Measurements from ENCODE around the gene TRHDE.

Gene TRHDE, protein sequence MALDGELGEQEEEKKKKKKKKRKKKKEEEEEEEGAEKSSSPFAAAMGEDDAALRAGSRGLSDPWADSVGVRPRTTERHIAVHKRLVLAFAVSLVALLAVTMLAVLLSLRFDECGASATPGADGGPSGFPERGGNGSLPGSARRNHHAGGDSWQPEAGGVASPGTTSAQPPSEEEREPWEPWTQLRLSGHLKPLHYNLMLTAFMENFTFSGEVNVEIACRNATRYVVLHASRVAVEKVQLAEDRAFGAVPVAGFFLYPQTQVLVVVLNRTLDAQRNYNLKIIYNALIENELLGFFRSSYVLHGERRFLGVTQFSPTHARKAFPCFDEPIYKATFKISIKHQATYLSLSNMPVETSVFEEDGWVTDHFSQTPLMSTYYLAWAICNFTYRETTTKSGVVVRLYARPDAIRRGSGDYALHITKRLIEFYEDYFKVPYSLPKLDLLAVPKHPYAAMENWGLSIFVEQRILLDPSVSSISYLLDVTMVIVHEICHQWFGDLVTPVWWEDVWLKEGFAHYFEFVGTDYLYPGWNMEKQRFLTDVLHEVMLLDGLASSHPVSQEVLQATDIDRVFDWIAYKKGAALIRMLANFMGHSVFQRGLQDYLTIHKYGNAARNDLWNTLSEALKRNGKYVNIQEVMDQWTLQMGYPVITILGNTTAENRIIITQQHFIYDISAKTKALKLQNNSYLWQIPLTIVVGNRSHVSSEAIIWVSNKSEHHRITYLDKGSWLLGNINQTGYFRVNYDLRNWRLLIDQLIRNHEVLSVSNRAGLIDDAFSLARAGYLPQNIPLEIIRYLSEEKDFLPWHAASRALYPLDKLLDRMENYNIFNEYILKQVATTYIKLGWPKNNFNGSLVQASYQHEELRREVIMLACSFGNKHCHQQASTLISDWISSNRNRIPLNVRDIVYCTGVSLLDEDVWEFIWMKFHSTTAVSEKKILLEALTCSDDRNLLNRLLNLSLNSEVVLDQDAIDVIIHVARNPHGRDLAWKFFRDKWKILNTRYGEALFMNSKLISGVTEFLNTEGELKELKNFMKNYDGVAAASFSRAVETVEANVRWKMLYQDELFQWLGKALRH

DNA sequence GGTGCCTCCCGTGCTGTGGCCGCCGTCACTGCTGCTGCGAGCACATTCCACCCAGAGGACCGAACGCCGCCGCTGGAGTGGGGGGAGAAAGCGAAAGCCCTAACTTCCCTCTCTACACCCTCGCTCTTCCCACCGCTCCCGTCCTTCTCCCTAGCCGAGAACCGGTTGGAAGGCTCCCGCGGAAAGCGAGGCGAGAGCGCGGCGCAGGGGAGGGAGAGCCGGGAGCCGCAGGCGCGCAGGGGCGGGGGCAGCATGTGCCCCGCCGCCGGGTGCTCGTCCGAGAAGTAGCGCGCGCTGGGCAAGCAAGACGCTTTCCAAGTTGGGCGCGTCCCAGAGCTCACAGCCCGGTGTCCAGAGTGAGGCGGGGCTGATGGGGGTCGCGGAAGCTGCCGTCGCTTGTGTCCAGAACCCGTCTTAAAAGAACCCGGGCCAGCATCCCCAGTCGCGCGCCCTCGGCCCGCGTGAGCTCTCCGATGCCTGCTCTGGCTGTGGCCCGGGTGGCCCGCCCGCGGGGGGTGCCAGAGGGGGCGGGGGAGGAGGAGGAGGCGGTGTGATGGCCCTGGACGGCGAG, at the start of gene TRHDE:
Gene TRHDE (plus strand): TSS at position 280 of the 571 bp plus-strand sequence. CDS start 274 bp downstream, at position 554.
- peak; percentile 86 for DNase-seq

DNA sequence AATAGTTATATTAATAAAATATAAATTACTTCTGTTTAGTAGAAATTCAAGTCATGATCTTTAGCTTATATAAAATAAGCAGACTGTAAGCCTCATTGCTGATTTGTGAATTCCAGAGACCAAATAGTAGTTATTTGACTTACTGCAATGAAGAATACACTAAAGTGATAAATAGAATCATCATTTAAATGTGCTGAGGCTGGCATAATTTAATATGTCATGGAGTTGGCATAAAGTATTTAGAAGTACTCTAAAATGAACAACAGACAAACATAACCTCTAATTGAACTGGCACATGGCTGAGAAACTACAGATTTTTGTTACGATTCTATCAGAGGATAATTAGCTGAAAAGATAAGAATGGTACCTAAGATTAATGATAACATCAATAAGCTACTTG, 45.7 kb upstream of the TRHDE start:
- DNase-seq = no peak

DNA sequence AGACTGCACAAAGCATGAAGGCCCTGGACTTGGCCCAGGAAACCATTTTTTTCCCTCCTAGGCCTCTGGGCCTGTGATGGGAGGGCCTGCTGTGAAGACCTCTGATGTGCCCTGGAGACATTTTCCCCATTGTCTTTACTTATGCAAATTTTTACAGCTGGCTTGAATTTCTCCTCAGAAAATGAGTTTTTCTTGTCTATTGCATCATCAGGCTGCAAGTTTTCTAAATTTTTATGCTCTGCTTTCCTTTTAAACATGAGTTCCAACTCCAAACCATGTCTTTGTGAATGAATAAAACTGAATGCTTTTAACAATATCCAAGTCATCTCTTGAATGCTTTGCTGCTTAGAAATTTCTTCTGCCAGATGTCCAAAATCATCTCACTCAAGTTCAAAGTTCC, 43.7 kb upstream of the TRHDE start:
- no peak for DNase-seq

DNA sequence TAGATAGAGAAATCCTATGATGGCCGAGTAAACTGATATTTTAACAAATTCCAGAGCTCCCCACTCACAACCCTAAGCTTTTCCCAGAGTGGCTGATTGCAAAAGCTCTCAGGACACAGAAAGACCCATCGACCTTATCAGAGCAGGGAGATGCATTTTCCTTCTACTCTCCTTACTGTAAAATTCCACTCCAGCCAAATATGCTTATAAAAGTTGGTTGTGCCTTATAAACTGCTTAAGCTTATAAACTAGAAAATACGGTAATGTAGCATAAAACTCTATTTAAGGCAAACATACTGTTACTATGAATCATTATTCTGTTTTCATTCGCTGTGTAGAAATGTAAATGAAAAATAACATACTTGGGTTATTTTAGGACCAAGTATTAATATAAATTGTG, 41.6 kb upstream of the TRHDE start:
- no peak for DNase-seq

DNA sequence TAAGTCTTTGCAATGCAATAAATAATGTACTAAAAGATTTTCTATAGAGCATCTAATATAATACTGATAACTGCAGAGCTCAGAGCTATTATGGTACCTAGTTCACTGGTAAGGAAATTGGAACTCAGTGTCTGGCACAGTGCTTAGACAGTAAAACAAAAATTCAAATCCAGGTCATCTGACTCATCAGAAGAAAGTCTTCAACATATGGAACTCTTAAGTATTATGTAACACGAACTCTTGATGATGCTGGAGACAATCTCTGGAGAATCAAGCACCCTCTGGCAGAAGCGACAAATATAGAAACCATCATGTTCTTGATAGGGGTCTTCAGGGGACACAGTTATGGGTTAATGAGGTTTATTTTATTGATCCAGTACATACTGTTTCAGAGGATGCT, 37.3 kb upstream of the TRHDE start:
- DNase-seq = no peak

DNA sequence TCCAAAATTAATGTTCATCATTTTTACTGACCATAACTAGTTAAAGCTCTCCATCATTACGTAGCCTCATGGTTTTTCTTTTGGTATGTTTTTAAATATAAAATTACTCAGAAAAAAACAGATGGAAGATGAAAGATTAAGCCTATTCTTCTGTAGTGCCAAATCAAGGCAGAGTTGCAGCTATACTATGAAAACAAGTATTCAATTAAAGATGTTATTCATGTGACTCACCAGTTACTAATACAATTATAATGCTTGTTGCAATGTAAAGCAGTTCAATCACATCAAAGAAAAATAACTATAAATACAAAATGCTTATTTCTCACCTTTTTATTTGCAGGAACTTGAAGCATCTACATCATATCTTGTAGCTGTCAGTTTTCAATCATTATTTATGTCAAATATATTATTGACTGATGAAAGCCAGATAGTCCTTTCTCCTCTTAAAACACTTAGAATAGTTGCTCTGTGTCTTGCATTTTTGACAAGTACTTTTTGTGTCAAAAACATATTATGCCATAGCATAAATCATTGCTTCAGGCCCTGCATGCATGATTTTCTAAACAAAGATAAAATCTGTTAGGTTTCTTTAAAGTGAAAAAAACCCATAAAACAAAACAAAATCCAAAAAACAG, 36.0 kb upstream of the TRHDE start:
- no peak for DNase-seq

DNA sequence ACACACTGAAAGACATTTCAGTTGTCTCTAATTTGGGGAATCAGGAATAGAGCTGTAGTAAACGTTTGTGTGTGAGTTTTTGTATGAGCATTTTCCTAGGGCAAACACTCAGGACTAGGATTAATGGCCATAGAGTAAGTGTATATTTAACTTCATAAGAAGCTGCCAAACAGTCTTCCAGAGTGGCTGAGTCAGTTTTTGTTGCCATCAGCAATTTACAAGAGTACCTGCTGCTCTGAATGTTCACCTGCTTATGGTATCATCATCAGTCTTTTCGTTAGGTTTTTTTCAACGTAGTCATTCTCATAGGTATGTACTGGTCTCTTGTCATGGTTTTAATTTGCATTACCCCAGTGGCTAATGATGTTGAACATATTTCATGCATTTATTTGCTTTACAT, 30.6 kb upstream of the TRHDE start:
- DNase-seq = peak; percentile 54

DNA sequence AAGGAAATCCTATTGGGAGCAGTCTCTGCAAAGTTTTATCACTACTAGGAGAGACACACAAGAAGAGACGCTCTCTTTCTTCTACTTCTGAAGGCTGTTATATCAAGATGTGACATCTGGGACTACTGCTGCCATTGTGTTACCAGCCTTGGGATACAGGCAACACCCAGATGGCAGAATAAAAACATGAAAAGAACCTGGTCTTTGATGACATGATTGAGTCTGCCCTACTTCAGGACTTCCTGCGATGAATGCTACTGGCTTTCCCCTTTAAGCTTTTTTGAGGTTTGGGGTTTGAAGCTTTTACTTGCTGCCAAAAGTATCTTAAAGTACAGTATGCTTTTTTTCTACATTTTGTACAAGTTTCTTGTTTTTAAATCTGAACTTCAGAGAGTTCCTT, 29.2 kb upstream of the TRHDE start:
- DNase-seq = no peak

DNA sequence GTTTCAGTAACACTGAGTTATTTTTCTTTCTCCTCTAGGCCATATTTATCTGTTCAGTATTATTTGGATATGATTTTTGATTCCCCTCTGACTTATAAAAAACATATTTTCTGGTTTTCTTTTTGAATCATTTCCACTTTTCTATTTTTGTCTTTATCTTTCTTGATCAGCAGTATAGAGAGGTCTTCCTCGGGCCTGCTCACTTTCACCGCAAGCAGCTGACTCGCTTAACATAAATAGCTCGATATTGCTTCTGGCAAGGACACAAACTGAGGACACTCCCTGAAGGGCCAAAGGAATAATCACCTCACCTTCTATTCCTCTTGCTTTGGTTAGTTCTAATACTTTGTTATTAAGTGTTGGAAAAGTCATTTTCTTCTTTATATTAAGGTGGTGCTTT, 25.8 kb upstream of the TRHDE start:
- no peak for DNase-seq

DNA sequence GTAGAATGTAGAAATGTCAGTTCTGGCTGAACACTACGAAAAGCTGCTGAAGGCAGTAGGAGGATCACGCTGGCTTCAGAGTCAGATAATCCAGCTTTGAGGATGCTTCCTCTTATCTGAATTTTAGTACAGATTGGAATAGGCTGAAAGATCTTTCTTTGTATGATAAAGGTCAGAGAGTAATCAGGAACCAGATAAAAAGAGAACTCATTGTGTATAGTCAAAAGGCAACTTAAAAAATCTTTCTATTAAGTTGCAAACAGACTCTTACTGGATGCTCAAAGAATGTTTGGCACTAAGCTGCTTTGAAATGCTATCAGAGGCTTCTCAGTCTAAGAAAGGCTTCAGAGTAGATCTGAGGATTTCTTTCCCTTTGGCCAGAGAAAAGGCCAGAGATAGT, 21.8 kb upstream of the TRHDE start:
- DNase-seq = no peak

DNA sequence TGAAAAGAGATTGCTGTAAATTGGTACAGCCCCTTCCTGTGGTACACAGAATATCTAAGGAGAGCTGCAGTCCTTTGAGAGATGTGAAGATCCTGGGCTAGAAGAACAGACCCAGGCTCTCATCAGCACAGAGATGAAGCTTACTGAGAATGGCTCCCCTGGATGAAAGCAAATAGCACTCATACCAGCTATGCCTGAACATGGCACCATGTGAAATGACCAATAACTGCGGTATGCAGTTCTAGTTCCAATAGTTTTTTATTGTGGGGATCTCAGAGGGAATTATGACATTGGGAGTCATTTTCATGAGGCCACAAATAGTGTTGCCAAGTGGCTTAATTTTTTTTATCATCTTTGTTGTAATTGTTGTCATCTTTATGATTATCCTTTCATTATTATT, 15.4 kb upstream of the TRHDE start:
- no peak for DNase-seq

DNA sequence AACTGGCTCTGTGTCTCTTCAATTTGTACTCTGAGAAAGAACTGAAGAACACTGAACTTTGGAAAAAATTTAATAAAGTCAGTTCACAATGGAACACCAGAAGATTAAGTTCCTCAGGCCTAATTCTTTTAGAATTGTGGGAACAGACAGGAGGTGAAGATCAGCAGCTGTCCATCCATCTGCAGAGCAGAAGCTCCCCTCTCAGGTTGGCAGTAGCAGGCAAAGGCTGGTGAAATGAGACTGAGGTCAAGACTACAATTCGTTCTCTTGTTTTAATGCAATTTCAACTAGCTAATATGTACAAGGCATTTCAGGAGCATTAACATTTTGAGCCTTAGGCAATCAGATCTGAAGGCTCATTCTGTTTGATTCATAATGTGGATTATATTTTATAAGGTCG, 10.3 kb upstream of the TRHDE start:
- no peak for DNase-seq

DNA sequence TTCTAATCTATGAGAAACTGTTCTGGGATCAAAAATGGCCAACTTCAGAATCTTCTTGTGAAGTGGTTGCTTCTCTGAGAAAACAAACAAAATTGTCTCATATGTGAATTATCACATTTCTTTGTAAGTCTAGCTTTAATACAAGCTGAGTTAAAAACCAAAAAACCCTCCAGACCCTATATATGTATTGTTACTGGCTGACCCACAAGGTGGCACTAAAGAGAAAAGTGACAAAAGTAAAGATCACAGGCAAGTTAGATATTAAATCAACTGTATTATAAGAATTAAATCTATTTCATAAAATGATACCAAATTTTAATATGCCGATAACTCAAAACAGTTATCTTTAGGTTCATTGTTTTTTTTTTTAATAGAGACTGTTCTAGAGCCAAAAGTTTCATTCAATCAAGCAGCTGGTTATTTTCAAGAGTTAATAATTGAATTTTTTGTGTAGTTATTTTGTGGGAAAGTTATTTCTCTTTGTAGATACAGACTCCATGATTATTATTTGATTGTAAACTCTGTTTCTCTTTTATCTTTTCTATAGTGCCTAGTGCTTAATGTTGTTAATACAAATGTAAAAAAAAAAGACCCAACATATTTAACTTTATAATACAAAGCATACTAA, 7.5 kb upstream of the TRHDE start:
- peak; percentile 35 for DNase-seq

DNA sequence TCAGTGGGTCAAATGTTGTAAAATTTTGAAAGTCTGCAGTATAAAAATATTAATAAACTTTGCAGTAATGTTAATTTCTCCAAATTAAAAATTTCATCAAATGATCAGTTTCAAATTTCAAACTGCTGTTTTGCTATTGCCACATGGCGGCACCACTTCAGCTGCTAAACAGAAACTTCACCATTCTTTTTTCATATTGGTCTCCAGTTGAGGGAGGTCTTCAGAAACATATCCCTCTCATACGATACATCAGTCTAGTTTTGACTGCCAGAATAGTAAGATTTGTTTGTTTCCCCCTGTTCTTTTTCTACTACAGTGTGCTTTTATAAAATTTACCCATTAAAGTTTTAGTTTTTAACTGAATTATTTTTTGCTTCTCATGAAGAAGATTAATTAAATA, 4.2 kb upstream of the TRHDE start:
- DNase-seq = no peak

DNA sequence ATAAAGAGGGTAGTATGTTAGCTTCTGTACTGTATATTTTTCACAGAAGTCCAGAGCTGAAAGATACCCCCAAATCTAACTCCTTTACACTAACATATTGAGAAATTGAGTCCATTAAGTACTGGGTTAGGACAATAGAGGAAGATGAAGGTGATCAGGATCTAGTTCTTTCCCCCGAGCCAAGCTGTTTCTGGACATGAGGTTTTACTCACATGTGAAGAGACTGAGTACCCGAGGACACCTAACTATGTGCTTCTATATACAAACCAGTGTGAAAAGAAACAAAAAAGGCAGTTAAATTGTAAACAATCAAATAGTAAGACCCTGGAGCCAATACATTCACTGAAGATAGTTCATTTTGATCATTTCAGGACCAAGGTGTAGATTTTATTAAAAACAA, 3.8 kb upstream of the TRHDE start:
- DNase-seq = no peak

DNA sequence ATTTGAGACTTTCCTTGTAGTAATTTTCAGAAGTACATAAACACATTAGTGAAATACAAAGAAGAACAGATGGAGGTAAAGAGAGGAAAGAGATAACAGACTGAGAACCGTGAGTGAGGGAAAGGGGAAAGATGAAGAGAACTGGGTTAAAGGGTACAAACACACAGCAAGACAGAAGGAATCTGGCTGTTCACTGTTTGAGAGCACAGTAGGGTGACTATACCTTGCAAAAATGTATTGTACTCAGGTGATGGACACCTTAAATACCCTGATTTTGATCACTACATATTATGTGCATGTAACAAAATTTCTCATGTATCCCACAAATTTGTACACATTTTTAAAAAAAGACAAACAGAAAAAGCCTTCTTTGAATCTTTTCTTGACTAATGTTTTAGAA, 2.7 kb upstream of the TRHDE start:
- DNase-seq = no peak

DNA sequence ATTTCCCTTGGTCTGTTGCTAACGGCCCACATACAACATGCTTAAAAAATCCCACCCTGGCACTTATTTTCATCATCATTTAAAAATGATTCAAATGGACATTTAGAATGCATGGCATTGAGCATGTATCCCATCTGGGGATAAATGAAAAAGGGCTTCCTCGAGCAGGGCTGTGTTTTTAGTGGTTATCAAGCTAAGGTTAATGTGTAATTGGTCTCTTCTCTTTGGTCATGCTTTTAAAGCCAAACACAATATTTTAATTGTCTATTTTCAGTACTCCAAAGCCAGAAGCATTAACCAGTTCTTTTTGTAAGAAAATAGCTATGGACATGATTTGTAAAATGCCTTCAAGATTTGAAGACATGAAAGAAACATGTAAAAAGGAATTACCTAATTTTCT, 1.9 kb upstream of the TRHDE start:
- no peak for DNase-seq

DNA sequence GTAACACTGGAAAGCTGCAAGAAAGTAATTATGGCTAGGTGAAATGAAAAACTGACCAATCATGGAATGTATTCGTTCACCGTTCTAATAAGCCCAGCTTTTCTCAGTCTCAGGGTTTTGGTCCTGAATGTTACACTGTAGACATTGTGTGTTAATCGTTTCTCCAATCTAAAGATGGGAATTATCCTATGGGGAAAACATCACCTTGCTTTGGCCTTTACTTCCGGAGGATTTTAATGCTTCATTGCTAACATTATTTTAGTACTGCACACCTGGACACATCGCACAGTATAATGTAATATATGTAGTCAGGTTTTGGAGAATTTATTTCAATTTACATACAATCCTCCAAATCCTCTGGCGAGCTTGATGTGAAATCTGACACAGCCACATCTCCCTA, 1.2 kb upstream of the TRHDE start:
- DNase-seq = no peak

DNA sequence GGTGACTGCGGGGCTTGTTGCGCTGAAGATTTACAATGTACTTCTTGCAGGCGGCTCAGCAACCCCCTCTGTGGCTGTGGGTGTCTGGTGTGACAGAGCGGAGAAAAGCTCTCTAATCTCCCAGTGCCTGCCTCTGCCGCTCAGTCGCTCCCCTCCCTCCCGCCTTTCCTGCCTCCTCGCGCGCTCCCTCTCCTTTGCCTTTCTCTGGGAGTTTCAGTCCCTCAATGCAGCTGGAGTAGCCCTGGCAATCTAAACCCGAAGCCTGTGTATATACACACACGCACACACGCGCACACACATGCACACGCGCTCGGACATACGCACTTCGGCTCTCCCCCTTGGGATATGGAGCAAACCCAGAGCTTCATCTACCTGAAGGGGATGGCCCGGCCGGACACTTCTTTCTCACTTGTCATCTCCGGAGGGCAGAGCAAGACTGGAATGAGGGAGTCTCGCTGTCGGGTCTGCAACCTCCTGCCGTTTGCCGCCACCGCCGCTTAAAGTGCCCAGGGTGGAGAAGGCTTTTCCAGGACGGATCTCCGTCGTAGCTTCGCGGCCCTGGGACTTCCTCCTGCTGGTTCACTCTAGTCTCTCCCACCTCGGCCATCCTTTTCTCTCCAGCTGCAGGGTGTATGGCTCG, 599 bp upstream of the TRHDE start:
- peak; percentile 92 for DNase-seq

DNA sequence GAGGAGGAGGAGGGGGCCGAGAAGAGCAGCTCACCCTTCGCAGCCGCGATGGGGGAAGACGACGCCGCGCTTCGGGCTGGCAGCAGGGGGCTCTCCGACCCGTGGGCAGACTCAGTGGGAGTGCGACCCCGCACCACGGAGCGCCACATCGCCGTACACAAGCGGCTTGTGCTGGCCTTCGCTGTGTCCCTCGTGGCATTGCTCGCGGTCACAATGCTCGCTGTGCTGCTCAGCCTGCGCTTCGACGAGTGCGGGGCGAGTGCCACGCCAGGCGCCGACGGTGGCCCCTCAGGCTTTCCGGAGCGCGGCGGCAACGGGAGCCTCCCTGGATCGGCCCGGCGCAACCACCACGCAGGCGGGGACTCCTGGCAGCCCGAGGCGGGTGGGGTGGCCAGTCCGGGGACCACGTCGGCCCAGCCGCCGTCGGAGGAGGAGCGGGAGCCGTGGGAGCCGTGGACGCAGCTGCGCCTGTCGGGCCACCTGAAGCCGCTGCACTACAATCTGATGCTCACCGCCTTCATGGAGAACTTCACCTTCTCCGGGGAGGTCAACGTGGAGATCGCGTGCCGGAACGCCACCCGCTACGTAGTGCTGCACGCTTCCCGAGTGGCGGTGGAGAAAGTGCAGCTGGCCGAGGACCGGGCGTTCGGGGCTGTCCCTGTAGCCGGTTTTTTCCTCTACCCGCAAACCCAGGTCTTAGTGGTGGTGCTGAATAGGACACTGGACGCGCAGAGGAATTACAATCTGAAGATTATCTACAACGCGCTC, 745 bp downstream of the TRHDE start:
- peak; percentile 48 for DNase-seq

DNA sequence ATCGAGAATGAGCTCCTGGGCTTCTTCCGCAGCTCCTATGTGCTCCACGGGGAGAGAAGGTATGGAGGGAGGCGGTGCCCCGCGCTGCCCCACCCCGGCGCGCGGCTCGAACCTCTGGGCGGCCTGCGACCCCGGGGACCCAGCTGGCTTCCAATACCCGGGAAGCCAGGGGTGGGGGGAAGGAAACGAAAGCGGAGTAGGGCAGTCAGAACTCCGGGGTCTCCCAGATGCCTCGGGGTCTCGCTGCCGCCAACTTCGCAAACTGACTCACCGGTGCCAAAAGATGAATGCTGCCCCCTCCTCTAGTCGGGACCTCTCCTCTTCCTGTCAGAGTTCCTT, 1.3 kb downstream of the TRHDE start:
- DNase-seq = no peak

Data from NCI-H510A treated with DMSO at 0.1 percent for 48 hours (cell line).